H9 (cell line): ENCODE measurements around the gene MAPK4. TPM values are rescaled to one million over a fixed set of nuclear protein-coding genes. Genes with fewer than 3 reads are reported as not detected.

Source experiments
- DNase-seq: peaks from one replicate; pipeline ENCODE4 v3.0.0-alpha.2; 2017
- H2AFZ ChIP-seq: one replicate; pipeline ENCODE4 v1.6.1; 2013; ENCODE audit warnings: mild to moderate bottlenecking, low read length, control low read depth, moderate library complexity
- H2AK5ac ChIP-seq: 2 replicates; pipeline ENCODE4 v1.6.1; 2013; ENCODE audit warnings: low read length, control low read depth, mixed read lengths; ENCODE audit not compliant: insufficient read length
- H2BK120ac ChIP-seq: one replicate; pipeline ENCODE4 v1.6.1; 2013; ENCODE audit warnings: low read depth, mild to moderate bottlenecking, low read length, control low read depth, inconsistent platforms; ENCODE audit not compliant: poor library complexity, severe bottlenecking
- H2BK12ac ChIP-seq: 2 replicates; pipeline ENCODE4 v1.6.1; 2013; ENCODE audit warnings: low read length, control low read depth, mixed read lengths, low read depth; ENCODE audit not compliant: insufficient read length
- H2BK15ac ChIP-seq: 2 replicates; pipeline ENCODE4 v1.6.1; 2013; ENCODE audit warnings: low read depth, low read length, control low read depth
- H2BK20ac ChIP-seq: one replicate; pipeline ENCODE4 v1.6.1; 2013; ENCODE audit warnings: low read depth, mild to moderate bottlenecking, low read length, control low read depth, inconsistent platforms; ENCODE audit not compliant: poor library complexity, severe bottlenecking
- H2BK5ac ChIP-seq: 2 replicates; pipeline ENCODE4 v1.6.1; 2013; ENCODE audit warnings: low read length, control low read depth, mixed read lengths; ENCODE audit not compliant: insufficient read length
- H3K14ac ChIP-seq: 2 replicates; pipeline ENCODE4 v1.6.1; 2013; ENCODE audit warnings: low read length, control low read depth; ENCODE audit not compliant: insufficient read depth
- H3K18ac ChIP-seq: 2 replicates; pipeline ENCODE4 v1.6.1; 2013; ENCODE audit warnings: low read depth, mild to moderate bottlenecking, mixed read lengths, low read length, control low read depth; ENCODE audit not compliant: insufficient read length
- H3K23ac ChIP-seq: 2 replicates; pipeline ENCODE4 v1.6.1; 2013; ENCODE audit warnings: low read length, control low read depth, mixed read lengths, low read depth; ENCODE audit not compliant: insufficient read length
- H3K23me2 ChIP-seq: 2 replicates; pipeline ENCODE4 v1.6.1; 2013; ENCODE audit warnings: low read depth, mild to moderate bottlenecking, mixed read lengths, low read length, control low read depth; ENCODE audit not compliant: insufficient read length, poor library complexity, severe bottlenecking
- H3K27ac ChIP-seq: 2 replicates; pipeline ENCODE4 v1.5.1; 2013; ENCODE audit warnings: low read length, control low read depth, mixed read lengths, low read depth; ENCODE audit not compliant: insufficient read length
- H3K27me3 ChIP-seq: 2 replicates; pipeline ENCODE4 v1.6.1; 2013; ENCODE audit warnings: low read length, control low read depth, inconsistent platforms; ENCODE audit not compliant: insufficient read depth
- H3K4ac ChIP-seq: 2 replicates; pipeline ENCODE4 v1.6.1; 2013; ENCODE audit warnings: low read depth, mild to moderate bottlenecking, control low read depth, inconsistent platforms, low read length, moderate library complexity
- H3K4me1 ChIP-seq: 2 replicates; pipeline ENCODE4 v1.6.1; 2013; ENCODE audit warnings: low read length, control low read depth, inconsistent platforms; ENCODE audit not compliant: insufficient read depth
- H3K4me2 ChIP-seq: 2 replicates; pipeline ENCODE4 v1.6.1; 2013; ENCODE audit warnings: low read length, control low read depth, mixed read lengths; ENCODE audit not compliant: insufficient read length, insufficient read depth
- H3K56ac ChIP-seq: 2 replicates; pipeline ENCODE4 v1.6.1; 2013; ENCODE audit warnings: low read depth, mild to moderate bottlenecking, mixed read lengths, low read length, control low read depth; ENCODE audit not compliant: insufficient read length
- H3K79me1 ChIP-seq: 2 replicates; pipeline ENCODE4 v1.6.1; 2013; ENCODE audit warnings: low read depth, mild to moderate bottlenecking, moderate library complexity, low read length, control low read depth, inconsistent platforms; ENCODE audit not compliant: insufficient read depth, poor library complexity, severe bottlenecking
- H3K79me2 ChIP-seq: 2 replicates; pipeline ENCODE4 v1.6.1; 2013; ENCODE audit warnings: low read length, control low read depth, inconsistent platforms; ENCODE audit not compliant: insufficient read depth
- H3K9ac ChIP-seq: 2 replicates; pipeline ENCODE4 v1.6.1; 2013; ENCODE audit warnings: low read length, control low read depth, mixed read lengths; ENCODE audit not compliant: insufficient read length; ENCODE audit errors: extremely low read depth
- H3K9me3 ChIP-seq: one replicate; pipeline ENCODE4 v1.6.1; 2013; ENCODE audit warnings: low read depth, low read length, inconsistent platforms; ENCODE audit not compliant: control insufficient read depth
- H3T11ph ChIP-seq: one replicate; pipeline ENCODE4 v1.6.1; 2013; ENCODE audit warnings: mild to moderate bottlenecking, low read length, control low read depth, inconsistent platforms
- H4K20me1 ChIP-seq: one replicate; pipeline ENCODE4 v1.6.1; 2013; ENCODE audit not compliant: control insufficient read depth, insufficient read length, insufficient read depth
- H4K5ac ChIP-seq: 2 replicates; pipeline ENCODE4 v1.6.1; 2013; ENCODE audit warnings: low read depth, mild to moderate bottlenecking, mixed read lengths, low read length, control low read depth; ENCODE audit not compliant: insufficient read length
- H4K8ac ChIP-seq: replicated peaks from 2 replicates; pipeline ENCODE4 v1.6.1; 2013; ENCODE audit warnings: low read length, control low read depth, mixed read lengths, low read depth; ENCODE audit not compliant: insufficient read length
- H4K91ac ChIP-seq: 2 replicates; pipeline ENCODE4 v1.6.1; 2013; ENCODE audit warnings: low read depth, mild to moderate bottlenecking, moderate library complexity, mixed read lengths, low read length, control low read depth; ENCODE audit not compliant: insufficient read length
- H3K27ac Mint-ChIP-seq, 3 experiments: 2 replicates in 2 of 3; 3 replicates in 1 of 3; pipeline ENCODE4 v1.8.0; 2020 to 2021; ENCODE audit warnings: mixed read lengths in 3 of 3, mild to moderate bottlenecking in 1 of 3, moderate library complexity in 1 of 3
- H3K27me3 Mint-ChIP-seq: 2 replicates; pipeline ENCODE4 v1.8.0; 2021; ENCODE audit warnings: low read depth, mild to moderate bottlenecking, moderate library complexity, mixed read lengths
- H3K36me3 Mint-ChIP-seq, 3 experiments: 2 replicates in 2 of 3; 3 replicates in 1 of 3; pipeline ENCODE4 v1.8.0; 2020 to 2021; ENCODE audit warnings: low read depth in 3 of 3, mixed read lengths in 3 of 3; ENCODE audit not compliant: insufficient read depth in 1 of 3
- H3K4me1 Mint-ChIP-seq, 2 experiments: 2 replicates each; pipeline ENCODE4 v1.8.0; 2020; ENCODE audit warnings: mixed read lengths in 2 of 2
- H3K4me3 Mint-ChIP-seq, 2 experiments: 2 replicates in 1 of 2; 3 replicates in 1 of 2; pipeline ENCODE4 v1.8.0; 2020 to 2021; ENCODE audit warnings: mild to moderate bottlenecking in 2 of 2, mixed read lengths in 2 of 2, moderate library complexity in 1 of 2
- H3K9me3 Mint-ChIP-seq, 2 experiments: 2 replicates in 1 of 2; 3 replicates in 1 of 2; pipeline ENCODE4 v1.8.0; 2020; ENCODE audit warnings: mild to moderate bottlenecking in 2 of 2, mixed read lengths in 2 of 2, moderate library complexity in 1 of 2
- CTCF ChIP-seq: fragments of 200-600 bp; sonication (generic); conservative IDR thresholded peaks from 3 replicates; pipeline ENCODE4 v1.8.0; 2021; ENCODE audit warnings: antibody characterized with exemption, mild to moderate bottlenecking
- WGBS: extraction: QIAGEN DNeasy Blood & Tissue Kit; methylation state at CpG from one replicate; pipeline ENCODE4 v1.1.7; 2013; ENCODE audit warnings: missing lambda C conversion rate, low lambda C conversion rate, mixed read lengths; ENCODE audit not compliant: insufficient read length; ENCODE audit errors: extremely low coverage; 5-methylcytosine and 5-hydroxymethylcytosine counted together
- total RNA-seq: library from RNA; stranded (reverse); gene quantifications from 2 replicates; pipeline ENCODE4 v1.2.1, GENCODE V29; 2021

MAPK4 gene
- total RNA-seq, 1 experiment from 2014 or later = 1.6 TPM

- Histone ChIP-seq H3K79me1 (no peaks in the 10 kb centered on the region), H3K9ac (no peak overlapping the region), H3K4me1 (no peaks in the 10 kb centered on the region), H3K4ac (no peak overlapping the region), H2BK12ac (no peak overlapping the region), H3K4me2 (no peak overlapping the region), H2AK5ac (no peak overlapping the region), H4K8ac (no peak overlapping the region), H2AFZ (no peak overlapping the region), H2BK15ac (no peak overlapping the region), H3K23ac (no peak overlapping the region), H2BK5ac (no peak overlapping the region), H3K14ac (no peak overlapping the region), H3K27ac (no peak overlapping the region), H3K23me2 (no peaks in the 10 kb centered on the region), H4K91ac (no peak overlapping the region), H3K9me3 (no peaks in the 10 kb centered on the region), H4K5ac (no peak overlapping the region), H2BK120ac (no peak overlapping the region), H3K79me2 (no peaks in the 10 kb centered on the region), H4K20me1 (no peaks in the 10 kb centered on the region), H3K18ac (no peak overlapping the region), H2BK20ac (no peak overlapping the region), H3T11ph (no peak overlapping the region), H3K56ac (no peak overlapping the region), H3K27me3 (no peaks in the 10 kb centered on the region)
- Mint-ChIP-seq H3K4me1 (peaks cover 10 to 13% of the 10 kb centered on the region in 2 experiments; a peak in 3 of 4 replicates), H3K9me3 (peaks cover 14 to 15% of the 10 kb centered on the region in 2 experiments; a peak in 4 of 5 replicates), H3K4me3 (no peak overlapping the region), H3K27ac (no peak overlapping the region), H3K36me3 (peaks cover 0 to 30% (median 5%) of the 10 kb centered on the region in 3 experiments; a peak in 6 of 7 replicates), H3K27me3 (no peaks in the 10 kb centered on the region)
- DNase-seq = no peak
- no CpG with 5 or more reads among the region's 6 CpGs for WGBS
- TF ChIP-seq CTCF = no peak
These were observed 118.8 kb downstream of the MAPK4 start for GRCh38 chr18:50678651-50679050.
